GM21717 (cell line): ENCODE results near the gene SALL2.
"Not testable (repeated sequence)": the region's sequence is repeated elsewhere in the genome, so short reads cannot be mapped to it uniquely, and the experiment has no call there.

Source experiments
- ATAC-seq: cut with Tn5 transposase; IDR thresholded peaks from one replicate; pipeline ENCODE4 v1.9.1; 2021; ENCODE audit warnings: mild to moderate bottlenecking, moderate library complexity; ENCODE audit not compliant: unreplicated experiment

Gene SALL2

GRCh38 chr14:21525962-21526671 lies at the start of gene SALL2:
Gene SALL2, minus strand, starts transcription at chr14:21526346. Its CDS starts 219 bp downstream, at chr14:21526127.
- ATAC-seq = no peak

GRCh38 chr14:21575661-21576060 lies 49.5 kb upstream of the SALL2 start:
- no peak for ATAC-seq

- no peak for ATAC-seq
Observed at GRCh38 chr14:21572604-21573003, 46.5 kb upstream of the SALL2 start.

GRCh38 chr14:21558703-21559170 lies 32.6 kb upstream of the SALL2 start:
- ATAC-seq = no peak

DNA sequence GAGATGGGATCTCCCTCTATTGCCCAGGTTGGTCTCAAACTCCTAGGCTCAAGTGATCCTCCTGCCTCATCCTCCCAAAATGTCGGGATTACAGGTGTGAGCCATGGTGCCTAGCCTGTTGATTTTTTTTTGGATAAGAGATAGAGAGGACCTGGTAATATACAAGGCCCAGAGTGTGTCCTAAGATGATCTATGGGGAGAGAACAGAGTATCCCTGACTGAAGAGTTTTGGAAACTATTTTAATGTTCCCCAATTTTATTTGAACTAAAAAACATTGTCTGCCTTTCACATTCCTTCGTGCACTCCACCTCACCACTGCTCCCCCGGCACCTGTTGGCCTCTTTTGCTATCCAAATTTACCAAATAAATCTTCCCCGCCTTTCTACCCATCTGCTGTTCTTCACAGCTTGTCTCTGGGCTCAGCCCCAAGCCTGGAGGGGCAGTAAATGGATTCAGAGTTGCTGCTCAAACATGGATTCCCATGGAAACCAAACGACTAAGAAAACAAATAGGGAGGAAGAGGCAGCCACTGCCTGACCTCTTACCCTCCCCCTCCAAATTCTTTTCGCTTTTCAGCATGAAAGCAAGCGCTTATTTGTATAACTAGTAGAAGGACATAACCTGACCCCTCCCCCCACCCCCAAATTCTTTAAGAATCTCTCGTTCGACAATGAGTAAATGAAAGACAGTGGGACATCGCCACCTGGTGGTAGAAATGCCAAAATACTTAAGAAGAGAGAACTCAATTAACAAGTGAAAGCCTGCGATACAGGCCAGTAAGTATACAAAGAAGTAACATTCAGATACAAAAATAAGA lies 31.1 kb upstream of the SALL2 start:
- ATAC-seq = no peak

DNA sequence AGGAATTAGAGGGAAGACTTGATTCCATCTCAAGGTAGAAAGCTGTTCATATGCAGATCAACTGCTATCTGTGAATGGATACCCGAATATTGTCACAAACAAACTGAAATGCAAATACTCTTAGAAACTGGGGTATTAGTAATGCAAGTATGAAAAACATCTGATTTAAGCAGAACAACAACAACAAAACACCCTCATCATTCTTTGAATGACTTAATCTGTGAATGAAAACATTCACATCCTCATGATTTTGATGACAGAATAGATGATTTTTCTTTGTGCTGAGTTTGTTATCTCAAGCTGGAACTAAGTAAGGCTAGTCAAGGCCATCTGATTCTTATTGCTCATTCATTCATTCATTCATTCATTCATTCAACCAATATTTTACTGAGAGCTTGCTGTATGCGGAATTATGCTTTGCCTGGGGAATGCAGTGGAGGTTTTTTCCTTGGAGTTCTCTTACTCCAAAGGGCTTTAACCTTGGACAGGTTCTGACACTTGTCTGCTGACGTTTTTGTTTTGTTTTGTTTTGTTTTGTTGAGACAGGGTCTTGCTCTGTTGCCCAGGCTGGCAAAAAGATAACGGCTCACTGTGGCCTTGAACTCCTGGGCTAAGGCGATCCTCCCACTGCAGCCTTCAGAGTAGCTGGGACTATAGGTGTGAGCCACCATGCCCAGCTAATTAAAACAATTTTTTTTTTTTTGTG lies 30.4 kb upstream of the SALL2 start:
- no peak for ATAC-seq

- no peak for ATAC-seq
Observed at GRCh38 chr14:21553266-21553665, 27.1 kb upstream of the SALL2 start.

DNA sequence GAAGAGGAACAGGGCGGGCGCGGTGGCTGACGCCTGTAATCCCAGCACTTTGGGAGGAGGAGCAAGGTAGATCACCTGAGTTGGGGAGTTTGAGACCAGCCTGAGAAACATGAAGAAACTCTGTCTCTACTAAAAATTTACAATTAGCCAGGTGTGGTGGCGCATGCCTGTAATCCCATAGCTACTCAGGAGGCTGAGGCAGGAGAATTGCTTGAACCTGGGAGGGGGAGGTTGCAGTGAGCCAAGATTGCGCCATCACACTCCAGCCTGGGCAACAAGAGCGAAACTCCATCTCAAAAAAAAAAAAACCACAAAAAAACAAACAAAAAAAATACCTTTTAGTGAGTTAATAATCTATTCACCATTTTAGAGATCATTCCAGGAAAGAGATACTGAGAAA lies 18.4 kb upstream of the SALL2 start:
- ATAC-seq = not testable (repeated sequence)

GRCh38 chr14:21543963-21544362 lies 17.8 kb upstream of the SALL2 start:
- ATAC-seq = no peak

GRCh38 chr14:21543521-21543960 lies 17.4 kb upstream of the SALL2 start:
- no peak for ATAC-seq

DNA sequence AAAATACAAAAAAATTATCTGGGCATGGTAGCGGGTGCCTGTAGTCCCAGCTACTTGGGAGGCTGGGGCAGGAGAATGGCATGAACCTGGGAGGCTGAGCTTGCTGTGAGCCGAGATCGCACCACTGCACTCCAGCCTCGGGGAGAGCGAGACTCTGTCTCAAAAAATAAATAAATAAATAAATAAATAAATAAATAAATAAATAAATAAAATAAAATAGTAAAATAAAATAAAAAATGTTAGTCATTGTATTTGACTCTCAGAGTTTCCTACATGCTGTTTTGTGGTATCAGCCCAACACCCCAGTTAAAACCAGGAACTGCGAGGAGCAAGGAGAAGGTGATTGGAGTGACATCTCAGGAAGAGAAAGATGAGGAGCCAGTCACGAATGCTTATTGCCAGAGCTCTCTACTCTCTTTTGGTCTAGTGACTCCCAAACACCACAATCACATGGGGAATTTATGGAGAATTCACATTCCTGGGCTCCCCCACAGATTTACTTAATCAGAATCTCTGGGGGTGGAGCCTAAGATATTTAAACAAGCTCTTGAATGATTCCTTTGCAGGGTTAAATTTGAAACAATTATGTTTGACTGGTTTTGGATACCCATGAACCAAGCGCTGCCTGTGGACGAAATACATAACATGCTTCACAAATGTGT lies 15.4 kb upstream of the SALL2 start:
- ATAC-seq = no peak

- no peak for ATAC-seq
Observed at GRCh38 chr14:21539189-21539940, 13.2 kb upstream of the SALL2 start.

GRCh38 chr14:21537090-21537424 lies 10.9 kb upstream of the SALL2 start:
- ATAC-seq = no peak

- ATAC-seq = no peak
Observed at GRCh38 chr14:21536418-21537089, 10.4 kb upstream of the SALL2 start.

GRCh38 chr14:21535545-21536417 lies 9.6 kb upstream of the SALL2 start:
- ATAC-seq = no peak

DNA sequence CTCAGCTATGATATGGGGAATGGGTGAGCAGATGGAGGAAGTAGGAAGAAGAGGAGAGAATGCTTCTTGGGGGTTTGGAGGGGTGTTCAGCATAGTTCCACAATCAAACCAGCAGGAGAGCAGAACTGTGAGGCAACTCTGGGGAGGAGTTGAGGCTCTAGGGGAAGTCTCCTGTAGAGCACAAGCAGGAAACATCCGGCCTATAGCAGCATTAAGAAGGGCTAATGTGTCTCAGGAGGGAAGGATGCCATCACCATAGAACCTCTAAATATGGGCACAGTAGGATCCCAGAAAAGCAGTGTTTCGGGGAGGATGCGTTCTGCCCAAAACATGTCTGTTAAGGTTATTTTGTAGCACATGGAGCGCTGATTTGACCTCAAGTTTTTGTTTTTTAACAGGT lies 8.4 kb upstream of the SALL2 start:
- no peak for ATAC-seq

DNA sequence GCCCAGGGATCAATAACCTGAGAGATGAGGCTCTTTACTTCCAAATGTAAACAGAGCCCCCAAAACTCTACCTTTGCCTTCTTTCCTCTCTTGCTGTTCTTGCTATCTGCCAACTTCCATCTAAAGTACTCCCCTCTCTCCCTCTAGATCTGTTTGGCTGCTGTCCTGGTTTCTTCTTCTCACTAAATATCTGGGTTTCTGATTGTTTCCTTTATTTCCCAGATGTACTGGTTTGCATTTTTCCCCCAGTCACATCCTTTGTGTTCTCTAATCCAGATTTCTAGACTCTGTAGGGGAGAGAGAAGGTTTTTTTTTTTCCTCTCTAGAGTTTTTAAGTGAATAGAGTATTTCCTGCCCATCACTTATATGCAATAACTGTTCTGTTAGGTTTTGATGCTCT lies 7.1 kb upstream of the SALL2 start:
- no peak for ATAC-seq

DNA sequence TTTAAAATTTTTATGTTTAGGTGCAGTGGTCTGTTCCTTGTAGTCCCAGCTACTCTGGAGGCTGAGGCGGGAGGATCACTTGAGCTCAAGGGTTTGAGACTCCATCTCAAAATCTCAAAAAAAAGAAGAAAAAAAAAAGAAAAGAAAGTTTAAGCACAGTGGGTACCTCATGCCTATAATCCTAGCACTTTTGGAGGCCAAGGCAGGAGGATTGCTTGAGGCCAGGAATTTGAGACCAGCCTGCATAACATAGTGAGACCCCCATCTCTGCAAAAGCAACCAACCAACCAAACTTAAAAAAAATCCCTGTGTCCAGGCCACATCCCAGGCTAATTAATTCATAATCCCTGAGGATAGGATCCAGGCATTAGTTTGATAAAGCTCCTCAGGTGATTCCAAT lies 3.4 kb upstream of the SALL2 start:
- ATAC-seq = no peak
